Keratinocyte (primary cell): ENCODE results near the gene PIGC.

Source experiments
- CTCF ChIP-seq, 3 experiments: IDR thresholded peaks in 1 of 3; conservative IDR thresholded peaks in 1 of 3; optimal IDR thresholded peaks in 1 of 3; 2 replicates in 2 of 3; 3 replicates in 1 of 3; pipeline versions ENCODE3 to v1.5.1; 2011; ENCODE audit warnings: low read length in 3 of 3, mild to moderate bottlenecking in 3 of 3, moderate library complexity in 2 of 3, control low read depth in 1 of 3, inconsistent platforms in 1 of 3; ENCODE audit not compliant: insufficient read depth in 2 of 3; ENCODE audit errors: extremely low read depth in 1 of 3
- EZH2 ChIP-seq: IDR thresholded peaks from one replicate; pipeline ENCODE4 v1.6.1; 2012; ENCODE audit warnings: inconsistent platforms, mild to moderate bottlenecking, low read length, moderate library complexity

GRCh38 chr1:172451002-172451443 is 7.2 kb upstream of the PIGC start:
- TF ChIP-seq CTCF (optimal IDR thresholded peaks at IDR 0.05 in 1 of 3, IDR thresholded peaks at IDR 0.05 in 1 of 3, conservative IDR thresholded peaks at IDR 0.05 in 1 of 3; ENCODE audit: extremely low read depth in 1 of 3, insufficient read depth in 2 of 3, low read length in 3 of 3), result no peak
- TF ChIP-seq EZH2, result no peak
